Measurements from ENCODE around the gene PHTF2.

DNA sequence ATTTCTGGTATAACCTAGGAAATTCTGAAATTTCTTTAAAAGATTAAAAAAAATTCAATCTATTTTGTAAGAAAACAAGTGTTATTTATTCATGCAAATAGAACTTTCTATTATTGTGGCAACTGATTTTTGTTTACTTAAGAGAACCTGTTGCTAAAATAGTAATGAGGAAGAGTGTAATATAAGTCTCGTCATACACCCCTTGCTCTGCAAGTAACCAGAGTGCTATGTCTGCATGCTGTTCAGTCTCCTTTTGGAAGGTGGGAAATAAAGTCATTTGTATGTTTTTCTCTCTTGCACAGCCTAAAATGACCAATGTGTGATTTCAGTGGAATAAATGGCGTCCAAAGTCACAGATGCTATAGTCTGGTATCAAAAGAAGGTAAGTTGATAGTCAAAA lies 41.3 kb downstream of the PHTF2 start:
- no peak for TF ChIP-seq EP300 (IDR thresholded peaks at IDR 0.05)
- TF ChIP-seq, protein P1, sequence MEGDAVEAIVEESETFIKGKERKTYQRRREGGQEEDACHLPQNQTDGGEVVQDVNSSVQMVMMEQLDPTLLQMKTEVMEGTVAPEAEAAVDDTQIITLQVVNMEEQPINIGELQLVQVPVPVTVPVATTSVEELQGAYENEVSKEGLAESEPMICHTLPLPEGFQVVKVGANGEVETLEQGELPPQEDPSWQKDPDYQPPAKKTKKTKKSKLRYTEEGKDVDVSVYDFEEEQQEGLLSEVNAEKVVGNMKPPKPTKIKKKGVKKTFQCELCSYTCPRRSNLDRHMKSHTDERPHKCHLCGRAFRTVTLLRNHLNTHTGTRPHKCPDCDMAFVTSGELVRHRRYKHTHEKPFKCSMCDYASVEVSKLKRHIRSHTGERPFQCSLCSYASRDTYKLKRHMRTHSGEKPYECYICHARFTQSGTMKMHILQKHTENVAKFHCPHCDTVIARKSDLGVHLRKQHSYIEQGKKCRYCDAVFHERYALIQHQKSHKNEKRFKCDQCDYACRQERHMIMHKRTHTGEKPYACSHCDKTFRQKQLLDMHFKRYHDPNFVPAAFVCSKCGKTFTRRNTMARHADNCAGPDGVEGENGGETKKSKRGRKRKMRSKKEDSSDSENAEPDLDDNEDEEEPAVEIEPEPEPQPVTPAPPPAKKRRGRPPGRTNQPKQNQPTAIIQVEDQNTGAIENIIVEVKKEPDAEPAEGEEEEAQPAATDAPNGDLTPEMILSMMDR (IDR thresholded peaks at IDR 0.05) = no peak
- no peak for TF ChIP-seq POLR2AphosphoS5 (IDR thresholded peaks at IDR 0.05)
